Left kidney (tissue), 2 donors: ENCODE measurements around the gene SPEG. TPM values are rescaled to one million over a fixed set of nuclear protein-coding genes. Genes with fewer than 3 reads are reported as not detected.

Experiments
- DNase-seq: peaks from one replicate; pipeline ENCODE4 v3.0.0-alpha.2; 2013
- polyA plus RNA-seq: library from polyadenylated mRNA; unstranded; fragments of 120-200 nt; gene quantifications from one replicate; pipeline ENCODE4 v1.2.1, GENCODE V29; 2013; ENCODE audit not compliant: insufficient read length

SPEG gene
- polyA plus RNA-seq, 1 donor = 10.8 TPM

DNA sequence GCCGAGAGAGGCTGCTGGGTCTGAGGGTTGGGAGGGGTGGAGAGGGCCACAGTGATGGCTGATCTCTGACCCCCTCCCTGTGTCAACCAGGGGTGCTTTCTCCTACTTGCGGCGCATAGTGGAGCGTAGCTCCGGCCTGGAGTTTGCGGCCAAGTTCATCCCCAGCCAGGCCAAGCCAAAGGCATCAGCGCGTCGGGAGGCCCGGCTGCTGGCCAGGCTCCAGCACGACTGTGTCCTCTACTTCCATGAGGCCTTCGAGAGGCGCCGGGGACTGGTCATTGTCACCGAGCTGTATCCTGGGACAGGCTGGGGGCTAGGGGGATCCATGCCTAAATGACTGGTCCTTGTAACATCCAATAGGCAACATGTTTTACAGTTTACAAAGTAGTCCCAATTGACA is 43.2 kb downstream of the SPEG start:
- no peak for DNase-seq

DNA sequence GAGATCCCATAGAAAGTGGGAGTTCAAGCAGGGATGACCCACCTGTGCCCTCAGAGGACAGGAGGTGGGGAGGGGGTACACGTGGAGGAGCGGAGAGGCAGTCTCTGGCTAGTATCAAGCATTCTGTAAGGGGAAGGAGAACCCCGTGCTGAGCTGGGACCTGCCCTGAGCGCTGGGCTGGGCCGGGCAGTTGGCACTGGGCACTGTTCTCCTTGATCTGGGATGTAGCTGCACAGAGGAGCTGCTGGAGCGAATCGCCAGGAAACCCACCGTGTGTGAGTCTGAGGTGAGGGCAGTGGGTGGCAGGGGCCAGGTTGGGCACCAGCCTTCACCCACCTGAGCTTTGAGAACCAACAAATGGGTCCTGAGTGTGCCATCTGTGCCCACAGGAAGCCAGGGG is 44.3 kb downstream of the SPEG start:
- no peak for DNase-seq

DNA sequence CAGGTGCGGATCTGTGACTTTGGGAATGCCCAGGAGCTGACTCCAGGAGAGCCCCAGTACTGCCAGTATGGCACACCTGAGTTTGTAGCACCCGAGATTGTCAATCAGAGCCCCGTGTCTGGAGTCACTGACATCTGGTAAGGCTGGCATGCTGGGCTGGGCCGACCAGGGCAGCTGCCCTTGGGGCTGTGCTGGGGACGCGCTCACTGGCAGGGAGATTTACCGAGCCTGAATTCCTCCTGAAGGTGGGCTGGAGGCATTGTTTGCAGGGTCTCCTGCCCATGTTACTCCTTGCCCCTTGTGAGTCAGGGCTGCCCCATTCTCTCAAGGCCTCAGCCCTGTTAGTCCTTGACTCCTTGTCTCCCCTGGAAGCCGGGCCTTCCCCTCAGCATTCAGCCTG is 45.4 kb downstream of the SPEG start:
- no peak for DNase-seq

DNA sequence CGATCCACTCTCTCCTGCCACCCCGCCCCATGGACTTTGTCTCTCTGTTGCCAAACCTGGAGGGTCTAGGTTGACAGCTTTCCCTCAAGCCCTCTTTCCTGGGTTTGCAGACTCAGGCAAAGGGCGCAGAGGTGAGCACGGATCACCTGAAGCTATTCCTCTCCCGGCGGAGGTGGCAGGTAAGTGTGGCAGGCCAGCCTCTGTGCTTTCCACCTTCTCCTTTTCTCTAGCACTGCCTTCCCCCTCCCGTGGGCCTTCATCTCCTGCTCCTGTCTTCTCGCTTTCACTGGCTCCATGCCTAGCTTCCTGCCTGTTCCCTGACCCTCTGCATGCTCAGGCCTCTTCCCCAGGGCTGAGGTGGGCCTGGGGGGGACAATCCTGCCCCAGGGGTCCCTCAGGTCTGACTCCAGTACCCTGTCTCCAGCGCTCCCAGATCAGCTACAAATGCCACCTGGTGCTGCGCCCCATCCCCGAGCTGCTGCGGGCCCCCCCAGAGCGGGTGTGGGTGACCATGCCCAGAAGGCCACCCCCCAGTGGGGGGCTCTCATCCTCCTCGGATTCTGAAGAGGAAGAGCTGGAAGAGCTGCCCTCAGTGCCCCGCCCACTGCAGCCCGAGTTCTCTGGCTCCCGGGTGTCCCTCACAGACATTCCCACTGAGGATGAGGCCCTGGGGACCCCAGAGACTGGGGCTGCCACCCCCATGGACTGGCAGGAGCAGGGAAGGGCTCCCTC is 48.2 kb downstream of the SPEG start:
- DNase-seq = no peak

DNA sequence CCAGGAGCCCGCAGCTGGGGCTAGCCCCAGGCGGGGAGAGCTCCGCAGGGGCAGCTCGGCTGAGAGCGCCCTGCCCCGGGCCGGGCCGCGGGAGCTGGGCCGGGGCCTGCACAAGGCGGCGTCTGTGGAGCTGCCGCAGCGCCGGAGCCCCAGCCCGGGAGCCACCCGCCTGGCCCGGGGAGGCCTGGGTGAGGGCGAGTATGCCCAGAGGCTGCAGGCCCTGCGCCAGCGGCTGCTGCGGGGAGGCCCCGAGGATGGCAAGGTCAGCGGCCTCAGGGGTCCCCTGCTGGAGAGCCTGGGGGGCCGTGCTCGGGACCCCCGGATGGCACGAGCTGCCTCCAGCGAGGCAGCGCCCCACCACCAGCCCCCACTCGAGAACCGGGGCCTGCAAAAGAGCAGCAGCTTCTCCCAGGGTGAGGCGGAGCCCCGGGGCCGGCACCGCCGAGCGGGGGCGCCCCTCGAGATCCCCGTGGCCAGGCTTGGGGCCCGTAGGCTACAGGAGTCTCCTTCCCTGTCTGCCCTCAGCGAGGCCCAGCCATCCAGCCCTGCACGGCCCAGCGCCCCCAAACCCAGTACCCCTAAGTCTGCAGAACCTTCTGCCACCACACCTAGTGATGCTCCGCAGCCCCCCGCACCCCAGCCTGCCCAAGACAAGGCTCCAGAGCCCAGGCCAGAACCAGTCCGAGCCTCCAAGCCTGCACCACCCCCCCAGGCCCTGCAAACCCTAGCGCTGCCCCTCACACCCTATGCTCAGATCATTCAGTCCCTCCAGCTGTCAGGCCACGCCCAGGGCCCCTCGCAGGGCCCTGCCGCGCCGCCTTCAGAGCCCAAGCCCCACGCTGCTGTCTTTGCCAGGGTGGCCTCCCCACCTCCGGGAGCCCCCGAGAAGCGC is 49.1 kb downstream of the SPEG start:
- no peak for DNase-seq

DNA sequence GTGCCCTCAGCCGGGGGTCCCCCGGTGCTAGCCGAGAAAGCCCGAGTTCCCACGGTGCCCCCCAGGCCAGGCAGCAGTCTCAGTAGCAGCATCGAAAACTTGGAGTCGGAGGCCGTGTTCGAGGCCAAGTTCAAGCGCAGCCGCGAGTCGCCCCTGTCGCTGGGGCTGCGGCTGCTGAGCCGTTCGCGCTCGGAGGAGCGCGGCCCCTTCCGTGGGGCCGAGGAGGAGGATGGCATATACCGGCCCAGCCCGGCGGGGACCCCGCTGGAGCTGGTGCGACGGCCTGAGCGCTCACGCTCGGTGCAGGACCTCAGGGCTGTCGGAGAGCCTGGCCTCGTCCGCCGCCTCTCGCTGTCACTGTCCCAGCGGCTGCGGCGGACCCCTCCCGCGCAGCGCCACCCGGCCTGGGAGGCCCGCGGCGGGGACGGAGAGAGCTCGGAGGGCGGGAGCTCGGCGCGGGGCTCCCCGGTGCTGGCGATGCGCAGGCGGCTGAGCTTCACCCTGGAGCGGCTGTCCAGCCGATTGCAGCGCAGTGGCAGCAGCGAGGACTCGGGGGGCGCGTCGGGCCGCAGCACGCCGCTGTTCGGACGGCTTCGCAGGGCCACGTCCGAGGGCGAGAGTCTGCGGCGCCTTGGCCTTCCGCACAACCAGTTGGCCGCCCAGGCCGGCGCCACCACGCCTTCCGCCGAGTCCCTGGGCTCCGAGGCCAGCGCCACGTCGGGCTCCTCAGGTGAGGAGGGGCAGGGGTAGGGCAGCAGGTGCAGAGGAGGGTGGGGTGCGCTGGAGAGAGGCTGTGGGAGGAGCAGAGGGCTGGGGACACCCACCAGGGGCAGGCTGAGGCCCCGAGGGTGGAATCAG is 49.9 kb downstream of the SPEG start:
- no peak for DNase-seq

DNA sequence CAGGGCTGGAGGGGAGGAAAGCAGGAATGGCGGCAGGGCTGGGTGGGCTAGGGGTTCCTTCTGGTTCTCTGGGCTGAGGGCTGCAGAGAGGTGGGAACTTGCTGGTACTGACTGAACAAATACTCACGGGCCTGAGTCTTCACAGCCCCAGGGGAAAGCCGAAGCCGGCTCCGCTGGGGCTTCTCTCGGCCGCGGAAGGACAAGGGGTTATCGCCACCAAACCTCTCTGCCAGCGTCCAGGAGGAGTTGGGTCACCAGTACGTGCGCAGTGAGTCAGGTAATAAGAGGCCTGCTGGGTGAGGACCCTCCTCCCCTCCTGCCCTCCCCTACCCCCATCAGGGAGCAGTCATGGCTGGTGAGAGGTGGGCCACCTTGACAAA is 50.5 kb downstream of the SPEG start:
- no peak for DNase-seq

DNA sequence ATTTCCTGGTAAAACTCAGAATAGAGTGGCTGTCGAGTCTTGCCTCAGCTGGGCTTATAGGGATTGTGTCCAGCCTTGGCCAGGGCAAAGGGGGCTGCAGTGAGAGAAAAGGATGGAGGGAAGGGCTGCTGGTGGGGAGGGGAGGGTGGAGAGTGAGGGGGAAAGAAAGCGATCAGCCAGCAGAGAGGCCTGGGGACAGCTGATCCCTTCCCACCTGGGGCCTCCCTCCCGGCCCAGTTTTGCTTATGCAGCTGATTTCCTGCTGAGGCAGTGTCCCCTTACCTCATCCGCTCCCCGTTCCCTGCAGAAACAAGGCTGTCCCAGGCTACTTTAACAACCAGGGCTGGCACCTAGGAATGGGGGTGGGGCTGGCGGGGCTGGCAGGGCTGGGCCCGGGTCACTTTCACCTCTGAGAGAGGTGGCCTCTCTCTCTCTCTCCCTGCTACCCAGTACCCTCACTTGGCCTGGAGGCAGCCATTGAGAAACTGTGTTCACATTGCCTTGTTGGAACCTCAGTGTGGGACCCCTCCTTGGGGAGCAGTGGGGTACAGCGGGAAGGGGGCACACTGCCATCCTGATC is 51.8 kb downstream of the SPEG start:
- DNase-seq = no peak

DNA sequence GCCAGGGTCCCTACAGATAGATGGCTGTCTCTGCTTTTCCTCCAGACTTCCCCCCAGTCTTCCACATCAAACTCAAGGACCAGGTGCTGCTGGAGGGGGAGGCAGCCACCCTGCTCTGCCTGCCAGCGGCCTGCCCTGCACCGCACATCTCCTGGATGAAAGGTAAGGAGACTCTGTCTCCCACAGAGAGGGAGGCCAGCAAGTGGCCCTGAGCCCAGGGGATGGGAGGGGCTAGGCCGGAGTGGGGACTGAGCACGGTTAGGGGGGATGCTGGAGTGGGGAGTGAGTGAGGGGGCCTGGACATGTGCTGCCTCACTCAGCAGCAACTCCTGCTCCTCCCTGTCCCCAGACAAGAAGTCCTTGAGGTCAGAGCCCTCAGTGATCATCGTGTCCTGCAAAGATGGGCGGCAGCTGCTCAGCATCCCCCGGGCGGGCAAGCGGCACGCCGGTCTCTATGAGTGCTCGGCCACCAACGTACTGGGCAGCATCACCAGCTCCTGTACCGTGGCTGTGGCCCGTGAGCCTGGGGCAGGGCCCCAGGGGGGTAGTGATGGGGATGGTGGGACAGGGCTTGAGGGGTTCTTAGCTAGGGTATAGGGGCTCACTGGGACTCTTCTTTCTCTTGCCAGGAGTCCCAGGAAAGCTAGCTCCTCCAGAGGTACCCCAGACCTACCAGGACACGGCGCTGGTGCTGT is 53.7 kb downstream of the SPEG start:
- no peak for DNase-seq

DNA sequence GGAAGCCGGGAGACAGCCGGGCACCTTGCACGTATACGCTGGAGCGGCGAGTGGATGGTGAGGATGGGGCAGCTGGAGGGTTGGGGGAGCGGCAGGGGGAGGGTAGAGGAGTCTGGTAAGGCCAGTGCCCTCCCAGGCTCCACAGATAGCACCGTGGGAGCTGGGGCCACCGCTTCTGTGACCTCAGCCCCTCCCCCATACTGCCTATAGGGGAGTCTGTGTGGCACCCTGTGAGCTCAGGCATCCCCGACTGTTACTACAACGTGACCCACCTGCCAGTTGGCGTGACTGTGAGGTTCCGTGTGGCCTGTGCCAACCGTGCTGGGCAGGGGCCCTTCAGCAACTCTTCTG is 54.2 kb downstream of the SPEG start:
- DNase-seq = no peak

DNA sequence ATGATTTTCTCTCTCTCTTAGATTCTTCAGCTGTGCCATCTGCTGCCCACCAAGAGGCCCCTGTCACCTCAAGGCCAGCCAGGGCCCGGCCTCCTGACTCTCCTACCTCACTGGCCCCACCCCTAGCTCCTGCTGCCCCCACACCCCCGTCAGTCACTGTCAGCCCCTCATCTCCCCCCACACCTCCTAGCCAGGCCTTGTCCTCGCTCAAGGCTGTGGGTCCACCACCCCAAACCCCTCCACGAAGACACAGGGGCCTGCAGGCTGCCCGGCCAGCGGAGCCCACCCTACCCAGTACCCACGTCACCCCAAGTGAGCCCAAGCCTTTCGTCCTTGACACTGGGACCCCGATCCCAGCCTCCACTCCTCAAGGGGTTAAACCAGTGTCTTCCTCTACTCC is 54.7 kb downstream of the SPEG start:
- no peak for DNase-seq

DNA sequence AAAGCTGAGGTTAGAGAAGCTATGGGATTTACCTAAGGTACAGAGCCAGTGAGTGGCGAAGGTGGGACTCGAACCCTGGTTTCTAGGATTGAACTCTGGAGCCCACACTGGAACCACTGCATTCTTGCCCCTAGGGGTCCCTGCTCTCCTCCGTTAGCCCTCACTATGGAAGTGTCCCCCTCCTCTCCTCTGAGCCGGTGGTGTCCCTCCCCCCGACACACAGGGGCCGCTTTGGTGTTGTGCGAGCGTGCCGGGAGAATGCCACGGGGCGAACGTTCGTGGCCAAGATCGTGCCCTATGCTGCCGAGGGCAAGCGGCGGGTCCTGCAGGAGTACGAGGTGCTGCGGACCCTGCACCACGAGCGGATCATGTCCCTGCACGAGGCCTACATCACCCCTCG is 55.5 kb downstream of the SPEG start:
- no peak for DNase-seq

DNA sequence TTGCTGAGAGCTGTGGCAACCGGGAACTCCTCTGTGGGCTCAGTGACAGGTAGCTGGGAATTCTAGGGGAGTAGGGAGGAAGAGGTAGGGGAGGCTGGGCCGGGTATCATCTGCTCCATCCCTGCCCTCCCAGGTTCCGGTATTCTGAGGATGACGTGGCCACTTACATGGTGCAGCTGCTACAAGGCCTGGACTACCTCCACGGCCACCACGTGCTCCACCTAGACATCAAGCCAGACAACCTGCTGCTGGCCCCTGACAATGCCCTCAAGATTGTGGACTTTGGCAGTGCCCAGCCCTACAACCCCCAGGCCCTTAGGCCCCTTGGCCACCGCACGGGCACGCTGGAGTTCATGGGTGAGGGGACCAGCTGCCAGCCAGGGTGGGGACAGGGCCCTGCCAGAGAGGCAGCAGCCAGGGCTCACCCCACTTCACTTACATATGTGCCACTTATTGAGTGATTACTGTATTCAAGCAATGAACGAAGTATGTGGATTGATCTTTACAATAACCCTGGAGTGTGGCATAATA is 56.0 kb downstream of the SPEG start:
- DNase-seq = no peak

DNA sequence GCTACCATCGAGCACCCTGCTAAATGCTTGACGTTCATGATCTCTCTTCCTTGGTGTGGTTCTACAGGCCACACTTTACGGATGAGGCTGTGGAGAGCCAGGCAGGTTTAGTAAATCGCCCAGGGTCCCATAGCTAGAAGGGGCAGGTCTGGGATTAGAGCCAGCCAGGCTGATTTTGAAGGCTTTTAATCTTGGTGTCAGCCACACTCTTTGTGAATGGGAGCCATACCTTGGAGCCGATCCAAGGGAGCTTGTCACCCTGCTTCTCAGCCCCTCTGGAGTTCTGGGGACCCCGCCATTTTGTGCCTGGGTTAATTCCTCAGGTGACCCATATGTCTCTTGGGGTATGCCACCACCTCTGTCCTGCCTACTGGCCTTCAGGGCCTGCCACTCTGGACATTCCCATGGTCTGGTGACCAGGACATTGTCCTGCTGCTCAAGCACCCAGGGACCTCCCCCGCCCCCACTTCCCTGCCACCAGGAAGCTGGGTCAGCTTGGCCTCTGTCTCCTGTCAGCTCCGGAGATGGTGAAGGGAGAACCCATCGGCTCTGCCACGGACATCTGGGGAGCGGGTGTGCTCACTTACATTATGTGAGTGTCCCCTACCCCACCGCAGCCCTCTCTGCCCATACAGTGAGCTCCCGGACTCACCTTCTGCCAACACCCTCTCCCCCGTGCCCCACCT is 56.8 kb downstream of the SPEG start:
- no peak for DNase-seq

DNA sequence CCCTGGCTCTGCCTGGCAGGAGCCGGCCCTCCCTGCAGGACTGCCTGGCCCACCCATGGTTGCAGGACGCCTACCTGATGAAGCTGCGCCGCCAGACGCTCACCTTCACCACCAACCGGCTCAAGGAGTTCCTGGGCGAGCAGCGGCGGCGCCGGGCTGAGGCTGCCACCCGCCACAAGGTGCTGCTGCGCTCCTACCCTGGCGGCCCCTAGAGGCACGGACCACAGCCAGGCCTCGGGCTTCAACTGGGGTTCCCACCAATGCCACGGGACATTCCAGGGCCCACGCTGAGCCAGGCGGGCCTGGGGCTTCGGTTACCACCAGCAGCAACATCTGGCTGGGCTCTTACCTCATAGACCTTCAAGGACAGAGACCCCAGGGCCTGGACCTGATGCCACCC is 57.9 kb downstream of the SPEG start:
- no peak for DNase-seq

DNA sequence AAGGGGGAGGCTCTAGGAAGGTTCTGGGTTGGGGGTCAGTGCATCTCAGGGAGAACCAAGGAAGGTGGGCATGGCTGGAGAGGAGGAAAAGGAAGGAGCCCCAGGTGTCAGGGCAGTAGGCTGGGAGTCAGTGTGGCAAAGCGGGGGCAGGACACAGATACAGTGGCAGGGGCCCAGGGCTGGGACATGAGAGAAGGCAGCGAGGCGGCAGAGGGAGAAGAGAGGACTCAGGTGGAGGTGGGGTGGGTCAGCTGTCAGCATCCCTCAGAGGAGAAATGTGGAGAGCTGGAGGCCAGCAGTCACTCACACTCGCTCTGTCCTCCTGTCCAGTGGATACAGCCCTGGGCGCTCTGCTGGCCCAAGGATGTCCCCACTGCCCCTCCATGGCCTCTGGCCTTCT is 58.4 kb downstream of the SPEG start:
- DNase-seq = no peak

DNA sequence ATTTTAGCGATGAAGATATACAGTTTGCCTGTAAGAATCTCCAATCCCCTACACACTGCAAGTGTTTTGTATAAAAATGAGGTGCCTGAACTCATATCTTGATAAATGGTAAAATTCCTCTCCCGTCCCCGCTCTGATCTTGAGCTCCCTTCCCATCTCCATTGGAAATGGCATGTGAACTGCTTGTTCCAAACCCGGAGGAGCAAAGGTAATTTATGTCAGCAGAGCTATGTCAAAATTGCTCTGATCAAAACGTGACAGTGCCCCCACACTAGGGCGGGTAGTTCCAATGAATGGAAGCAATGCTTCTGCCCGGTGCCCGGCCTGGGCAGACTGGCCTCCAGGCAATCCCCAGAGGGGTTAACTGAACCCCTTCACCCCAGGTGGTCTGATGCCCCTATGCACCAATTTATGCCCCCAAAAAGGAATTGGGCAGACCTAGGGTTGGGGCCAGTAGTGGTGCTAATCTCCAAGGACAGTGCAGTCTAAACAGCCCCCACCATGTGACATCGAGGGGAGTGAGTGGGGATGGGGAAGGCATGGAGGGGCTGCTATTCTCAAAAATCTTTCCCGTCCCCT is 60.4 kb downstream of the SPEG start:
- no peak for DNase-seq

DNA sequence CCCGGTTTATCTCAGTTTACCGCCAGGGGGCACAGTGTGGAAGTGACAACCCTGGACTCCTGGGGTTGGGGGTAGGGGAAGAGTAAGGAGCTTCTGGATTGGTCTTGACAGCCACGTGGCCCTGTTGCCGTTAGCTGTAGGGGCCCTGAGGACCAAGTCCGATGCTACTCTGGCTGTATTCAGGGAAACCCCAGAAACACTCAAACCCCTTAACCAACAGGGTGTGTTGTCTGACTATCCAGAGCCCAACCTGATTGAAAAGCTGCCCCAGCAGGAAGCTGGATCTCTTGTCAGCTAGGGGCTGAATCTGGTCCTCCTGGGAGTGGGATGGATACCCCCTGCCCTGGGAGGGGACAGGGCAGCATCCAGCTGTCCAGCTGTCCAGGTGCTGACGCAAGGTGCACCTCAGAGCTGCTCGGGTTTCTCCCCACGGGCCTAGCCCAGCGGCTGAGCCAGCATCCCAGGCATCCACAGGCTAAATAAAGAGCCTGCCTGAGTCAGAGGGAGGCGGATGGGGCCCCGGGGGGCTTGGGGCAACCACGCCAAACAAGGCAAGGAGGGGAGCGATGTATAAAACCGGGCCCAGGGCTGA is 61.0 kb downstream of the SPEG start:
- DNase-seq = no peak

DNA sequence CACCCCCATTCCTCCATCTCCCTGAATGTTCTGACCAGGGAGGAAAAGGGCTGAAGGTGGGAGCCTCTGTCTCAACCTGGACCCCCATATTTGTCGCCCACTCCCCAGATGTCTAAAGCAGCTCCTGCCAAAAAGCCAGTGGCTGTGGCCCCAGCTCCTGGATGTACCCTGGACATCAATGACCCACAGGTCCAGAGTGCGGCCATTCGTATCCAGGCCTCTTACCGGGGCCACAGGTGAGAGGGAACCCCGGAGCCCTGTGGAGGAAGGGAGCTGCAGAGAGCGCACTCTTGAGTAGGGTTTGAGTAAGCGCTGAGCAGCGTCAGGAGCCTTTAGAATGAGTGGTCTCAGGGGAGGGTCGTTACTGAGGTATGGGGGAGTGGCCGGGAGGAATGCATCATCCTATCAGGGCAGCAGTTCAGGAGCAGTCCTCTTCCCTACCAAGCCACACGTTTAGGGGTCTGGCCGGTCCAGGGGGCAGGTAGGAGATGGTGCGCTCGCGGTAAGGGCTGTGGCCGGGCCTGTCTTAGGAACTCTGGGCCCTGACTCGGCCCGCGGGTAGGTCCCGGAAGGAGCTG is 61.7 kb downstream of the SPEG start:
- DNase-seq = no peak
